Thymus (tissue), 11 donors: ENCODE data around the gene MEIS1. TPM values are rescaled to one million over a fixed set of nuclear protein-coding genes. Genes with fewer than 3 reads are reported as not detected.

Experiments used
- DNase-seq, 9 donors: peaks; one replicate each; pipeline ENCODE4 v3.0.0-alpha.2; 2013; ENCODE audit warnings: low spot score in 9 of 9, low read depth in 6 of 9, missing footprints in 1 of 9
- H3K27ac ChIP-seq, 2 donors: one replicate each; pipeline ENCODE4 v1.5.1; 2013; ENCODE audit warnings: control low read depth in 1 of 2, low read depth in 1 of 2, low read length in 1 of 2, mild to moderate bottlenecking in 1 of 2, moderate library complexity in 1 of 2
- H3K27me3 ChIP-seq, 2 donors: one replicate each; pipeline ENCODE4 v1.5.1; 2013; ENCODE audit warnings: low read length in 1 of 2; ENCODE audit not compliant: control insufficient read depth in 2 of 2, insufficient read depth in 1 of 2
- H3K36me3 ChIP-seq, 2 donors: one replicate each; pipeline ENCODE4 v1.5.1; 2013; ENCODE audit warnings: low read length in 1 of 2, mild to moderate bottlenecking in 1 of 2, moderate library complexity in 1 of 2; ENCODE audit not compliant: control insufficient read depth in 2 of 2, insufficient read depth in 2 of 2
- H3K4me1 ChIP-seq, 2 donors: one replicate each; pipeline ENCODE4 v1.5.1; 2013; ENCODE audit warnings: low read length in 2 of 2; ENCODE audit not compliant: control insufficient read depth in 2 of 2, insufficient read depth in 2 of 2
- H3K4me3 ChIP-seq, 2 donors: one replicate each; pipeline ENCODE4 v1.5.1; 2013; ENCODE audit warnings: low read length in 2 of 2, control low read depth in 1 of 2, mild to moderate bottlenecking in 1 of 2
- H3K9me3 ChIP-seq, 2 donors: one replicate each; pipeline ENCODE4 v1.5.1; 2013; ENCODE audit warnings: low read length in 1 of 2, mild to moderate bottlenecking in 1 of 2; ENCODE audit not compliant: control insufficient read depth in 2 of 2, insufficient read depth in 1 of 2
- WGBS: extraction: QIAGEN DNeasy Blood & Tissue Kit; methylation state at CpG from one replicate; pipeline ENCODE4 v1.1.7; 2013; 5-methylcytosine and 5-hydroxymethylcytosine counted together
- polyA plus RNA-seq: library from polyadenylated mRNA; stranded (reverse); fragments of 200-250 nt; gene quantifications from one replicate; pipeline ENCODE4 v1.2.3, GENCODE V29; 2013
- total RNA-seq: library from RNA; stranded (reverse); fragments of 120-200 nt; gene quantifications from one replicate; pipeline ENCODE4 v1.2.4, GENCODE V29; 2013
- donor health status: healthy.

MEIS1 gene
- total and polyA plus RNA-seq, 2 donors: 9.8 to 15.5 TPM

DNA sequence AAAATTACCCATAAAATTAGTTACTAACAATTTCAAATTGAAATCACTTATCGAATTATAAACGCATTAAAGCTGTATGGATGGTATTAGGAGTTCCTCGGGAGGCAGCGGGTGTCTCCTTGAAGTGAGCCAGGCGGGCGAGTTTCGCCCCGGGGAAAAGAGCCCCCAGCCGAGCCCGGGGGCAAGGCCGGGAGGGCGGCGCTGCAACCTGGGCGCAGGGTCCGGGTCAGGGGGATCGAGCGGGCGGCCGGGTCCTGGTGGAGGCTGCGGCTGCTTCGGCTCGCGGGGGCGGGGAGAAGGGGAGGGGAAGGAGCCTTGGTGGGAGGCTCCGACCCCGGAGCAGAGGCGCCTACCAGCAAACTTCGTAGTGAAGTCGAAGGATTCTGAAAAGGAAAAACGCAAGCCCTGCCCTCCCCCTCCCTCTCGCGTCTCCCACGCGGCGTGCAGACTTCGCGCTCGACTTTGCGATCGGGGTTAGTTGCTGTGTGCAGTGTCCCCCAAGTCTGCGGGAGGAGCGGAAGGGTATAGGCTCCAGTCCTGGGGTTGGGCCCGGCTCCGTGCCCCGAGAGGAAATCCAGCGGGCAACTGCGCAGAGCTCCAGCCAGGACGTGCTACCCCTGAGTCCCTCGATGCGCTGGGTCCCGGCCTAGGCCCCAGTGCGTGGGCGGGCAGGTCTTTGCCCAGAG lies 140.8 kb downstream of the MEIS1 start:
- peak in 1 of 9 donors; percentile 21 for DNase-seq
- peaks cover 48 to 70% of the 10 kb centered on the region in 2 donors for H3K27me3 ChIP-seq
- peak overlapping the region; percentile 4 to 18 for H3K4me3 ChIP-seq
- peaks cover 0 to 1% of the 10 kb centered on the region in 2 donors for H3K9me3 ChIP-seq
- peak overlapping the region in 1 of 2 donors; percentile 47 for H3K27ac ChIP-seq
- WGBS: under 1% methylated on average over 53 of the region's 53 CpGs
- peaks cover 0 to 16% of the 10 kb centered on the region in 2 donors for H3K4me1 ChIP-seq
- H3K36me3 ChIP-seq: no peaks in the 10 kb centered on the region

DNA sequence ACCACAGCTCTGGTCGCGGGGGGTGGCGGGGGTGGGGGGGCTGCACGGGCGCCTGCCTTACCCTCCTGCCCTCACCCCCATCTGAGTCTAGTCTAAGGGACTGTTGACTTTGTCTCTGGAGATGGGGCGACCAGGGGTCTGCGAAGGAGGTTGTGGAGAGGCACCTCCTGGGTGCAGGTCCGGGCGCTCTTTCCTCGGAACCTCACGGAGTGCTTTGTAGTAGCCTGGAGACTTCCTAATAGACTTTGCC lies 141.3 kb downstream of the MEIS1 start:
- Histone ChIP-seq H3K9me3 (peaks cover 0 to 1% of the 10 kb centered on the region in 2 donors), H3K27ac (peak overlapping the region in 1 of 2 donors; percentile 32), H3K27me3 (peaks cover 51 to 74% of the 10 kb centered on the region in 2 donors), H3K4me1 (peaks cover 0 to 16% of the 10 kb centered on the region in 2 donors), H3K36me3 (no peaks in the 10 kb centered on the region), H3K4me3 (peak overlapping the region; percentile 4 to 20)
- WGBS: 3% methylated on average over 11 of the region's 11 CpGs
- no peak for DNase-seq

DNA sequence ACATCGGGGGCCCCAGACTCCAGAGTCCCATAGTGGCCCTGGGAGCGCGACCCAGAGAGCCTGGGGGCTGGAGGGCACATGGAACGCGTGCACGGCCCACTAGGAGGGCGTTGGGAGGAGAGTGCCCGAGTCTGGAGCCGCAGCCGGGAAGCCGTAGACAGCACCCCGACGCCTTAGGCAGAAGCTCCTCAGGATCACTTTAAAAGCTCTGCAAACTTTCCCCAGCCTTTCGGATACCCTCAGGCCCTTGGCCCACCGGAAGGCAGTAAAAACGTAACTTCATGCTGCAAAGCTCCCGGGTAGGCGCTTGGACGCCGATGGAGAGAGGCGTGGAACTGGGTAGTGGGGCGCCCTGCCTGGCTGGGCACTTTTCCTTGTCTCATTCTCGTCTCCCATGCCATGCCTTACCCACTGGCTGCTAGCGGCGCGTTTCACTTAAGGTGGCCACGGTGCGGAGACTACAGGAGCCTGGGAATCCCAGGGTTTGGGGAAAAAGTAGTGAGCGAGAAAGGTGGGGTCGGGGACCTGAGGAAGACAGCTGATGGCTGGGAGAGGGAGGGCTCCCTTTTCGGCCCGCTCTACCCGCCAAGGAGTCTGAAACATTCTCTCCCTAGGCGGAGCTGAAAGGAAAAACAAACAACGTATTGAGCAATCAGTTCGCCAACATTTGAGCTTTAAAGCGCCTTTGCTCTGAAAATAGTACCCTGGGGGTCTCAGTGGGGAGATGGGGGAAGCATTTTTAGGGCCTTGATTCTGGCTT lies 141.8 kb downstream of the MEIS1 start:
- WGBS: 1% methylated on average over 37 of the region's 37 CpGs
- H3K4me3 ChIP-seq: peak overlapping the region in 1 of 2 donors; percentile 20
- H3K4me1 ChIP-seq: peaks cover 0 to 16% of the 10 kb centered on the region in 2 donors
- peak overlapping the region; percentile 36 to 59 for H3K27ac ChIP-seq
- H3K27me3 ChIP-seq: peaks cover 56 to 79% of the 10 kb centered on the region in 2 donors
- no peak for DNase-seq
- H3K9me3 ChIP-seq: peaks cover 0 to 1% of the 10 kb centered on the region in 2 donors
- H3K36me3 ChIP-seq: no peaks in the 10 kb centered on the region

DNA sequence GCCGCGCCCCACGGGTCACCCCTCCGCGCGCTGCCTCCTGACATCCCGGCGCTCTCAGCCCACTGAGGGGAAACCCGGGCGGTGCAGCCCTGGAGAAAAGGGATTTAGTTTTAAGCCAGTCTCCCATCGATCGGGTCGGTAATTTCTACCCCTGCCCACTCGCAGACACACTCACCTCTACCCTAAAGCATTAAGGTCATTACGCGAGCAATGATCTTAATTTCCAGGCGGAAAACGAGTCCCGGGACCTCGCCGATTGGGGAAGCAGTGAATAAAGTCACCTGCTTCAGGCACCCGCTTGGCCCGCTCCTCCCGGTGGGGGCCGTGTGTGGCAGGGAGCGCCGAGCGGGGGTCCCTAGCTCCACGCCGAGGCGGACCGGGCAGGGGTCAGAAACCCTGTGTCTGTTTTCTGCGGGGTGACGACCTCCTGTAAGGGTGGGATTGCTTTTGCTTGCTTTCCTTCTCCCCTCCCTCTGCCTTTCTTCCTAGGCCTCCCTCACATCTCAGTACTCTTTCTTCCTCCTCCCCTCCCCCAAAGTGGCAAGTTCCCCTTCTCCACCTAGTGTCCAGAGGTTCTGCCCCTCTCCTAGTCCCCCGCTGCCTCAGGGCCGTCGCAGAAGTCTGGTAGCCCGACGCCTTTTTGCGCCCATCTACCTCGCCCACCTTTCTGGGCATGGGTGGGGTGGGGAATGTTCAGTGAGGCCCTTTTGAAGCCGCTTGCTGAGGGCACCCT lies 142.6 kb downstream of the MEIS1 start:
- H3K4me3 ChIP-seq: peak overlapping the region in 1 of 2 donors; percentile 20
- no peak for DNase-seq
- H3K27ac ChIP-seq: peak overlapping the region; percentile 36 to 59
- H3K27me3 ChIP-seq: peaks cover 63 to 87% of the 10 kb centered on the region in 2 donors
- 2% methylated on average over 42 of the region's 42 CpGs for WGBS
- H3K36me3 ChIP-seq: no peaks in the 10 kb centered on the region
- H3K9me3 ChIP-seq: peaks cover 0 to 1% of the 10 kb centered on the region in 2 donors
- H3K4me1 ChIP-seq: peaks cover 0 to 16% of the 10 kb centered on the region in 2 donors

DNA sequence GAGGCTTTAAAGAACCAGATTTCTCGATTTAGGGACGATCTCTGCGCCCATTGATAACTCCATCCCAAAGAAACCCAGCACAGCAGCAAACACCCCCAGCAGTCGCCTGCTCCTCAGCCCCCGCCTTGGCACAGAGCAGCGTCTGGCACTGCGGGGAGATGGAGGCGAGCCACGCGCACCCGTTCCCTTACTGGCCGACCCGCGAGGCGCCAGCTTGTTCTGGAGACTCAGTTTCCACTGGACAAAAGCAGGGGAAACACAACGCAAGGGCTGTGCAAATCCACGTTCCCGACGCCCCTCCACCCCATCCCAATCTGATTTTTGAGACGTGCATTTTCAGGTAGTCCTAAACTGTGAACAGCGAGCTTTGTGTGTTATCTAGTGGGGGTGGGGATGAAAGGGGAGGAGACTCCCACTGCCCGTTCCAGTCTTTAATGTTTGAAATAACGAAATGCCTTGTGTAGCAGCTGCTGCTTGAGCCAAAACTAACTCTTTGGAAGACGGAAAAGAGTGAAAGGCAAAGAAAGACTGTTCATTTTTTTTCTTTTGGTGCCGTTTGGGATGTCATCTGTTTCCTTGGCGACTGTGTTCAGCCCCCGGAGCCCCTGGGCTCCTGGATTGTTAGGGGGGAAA lies 143.2 kb downstream of the MEIS1 start:
- Histone ChIP-seq H3K9me3 (peaks cover 0 to 1% of the 10 kb centered on the region in 2 donors), H3K4me1 (peaks cover 0 to 16% of the 10 kb centered on the region in 2 donors), H3K4me3 (no peak overlapping the region), H3K27me3 (peaks cover 70 to 94% of the 10 kb centered on the region in 2 donors), H3K27ac (peak overlapping the region in 1 of 2 donors; percentile 26), H3K36me3 (no peaks in the 10 kb centered on the region)
- no peak for DNase-seq
- WGBS: 3% methylated on average over 27 of the region's 27 CpGs

DNA sequence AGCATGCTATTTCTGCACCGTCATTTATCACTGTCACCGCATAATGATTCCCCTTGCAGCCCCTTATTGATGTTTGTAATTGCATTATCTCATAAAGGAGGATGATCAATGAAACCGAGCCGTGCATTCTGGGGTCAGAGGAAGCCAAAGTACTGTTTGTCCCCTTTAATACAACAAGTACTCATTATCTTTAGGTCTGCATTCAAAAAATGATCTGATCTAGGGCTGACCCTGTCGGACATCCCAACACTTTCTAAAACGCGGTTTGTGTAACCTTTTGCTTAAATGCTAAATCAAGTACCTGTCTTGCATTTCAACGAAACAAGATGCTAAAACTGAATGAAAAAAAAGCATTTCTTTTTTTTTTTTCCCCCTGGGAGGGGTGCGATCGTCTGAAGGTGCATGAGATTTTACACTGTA lies 143.8 kb downstream of the MEIS1 start:
- Histone ChIP-seq H3K4me3 (no peak overlapping the region), H3K36me3 (no peaks in the 10 kb centered on the region), H3K27me3 (peaks cover 71 to 95% of the 10 kb centered on the region in 2 donors), H3K27ac (no peak overlapping the region), H3K9me3 (peaks cover 0 to 1% of the 10 kb centered on the region in 2 donors), H3K4me1 (peaks cover 0 to 16% of the 10 kb centered on the region in 2 donors)
- no peak for DNase-seq
- WGBS: 10% methylated on average over 10 of the region's 10 CpGs

DNA sequence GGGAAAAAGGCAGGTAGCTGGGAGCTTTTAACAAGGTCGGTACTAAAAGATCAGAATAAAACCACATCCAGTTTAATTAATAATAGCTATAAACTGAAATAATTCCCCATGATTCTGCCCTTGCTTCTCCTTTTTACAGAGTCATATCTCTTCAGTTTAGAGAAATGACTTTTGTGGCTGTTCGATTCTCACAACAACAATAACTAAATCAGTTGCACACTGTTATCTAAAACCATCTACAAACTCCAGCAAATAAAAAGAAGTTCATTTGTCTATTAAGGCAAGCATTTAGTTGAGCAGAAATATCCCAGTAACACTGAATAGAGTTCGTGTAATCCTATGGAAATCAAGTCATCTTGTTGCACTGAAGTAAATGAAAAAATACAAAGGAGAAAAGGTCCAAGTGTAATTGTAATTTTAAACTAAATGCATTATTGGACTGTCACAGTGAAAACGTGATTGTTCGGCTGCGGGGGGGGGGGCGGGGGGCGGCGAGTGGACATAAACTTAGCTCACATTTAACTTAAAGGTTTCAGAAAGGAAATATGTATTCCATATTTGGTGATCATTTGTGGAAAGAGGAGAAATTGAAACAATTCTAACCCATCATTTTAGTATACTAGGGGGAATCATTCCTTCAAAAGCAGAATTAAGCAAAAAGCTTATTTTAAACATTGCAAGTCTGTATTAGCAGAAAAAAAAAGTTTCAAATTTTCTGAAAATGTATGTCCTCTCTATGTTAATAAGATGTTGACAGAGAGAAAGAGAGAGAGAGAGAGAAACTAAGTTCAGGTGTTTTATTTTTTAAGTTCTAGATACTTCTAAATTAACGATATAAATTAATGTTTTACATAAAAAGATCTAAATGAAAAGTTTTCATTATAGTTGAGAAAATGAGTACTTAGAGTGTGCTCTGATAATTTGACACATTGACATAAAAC lies 144.5 kb downstream of the MEIS1 start:
- H3K27me3 ChIP-seq: peaks cover 71 to 96% of the 10 kb centered on the region in 2 donors

More for the DNA sequence above, 144.5 kb downstream of the MEIS1 start:
- Histone ChIP-seq H3K9me3 (peaks cover 0 to 1% of the 10 kb centered on the region in 2 donors), H3K4me1 (peaks cover 0 to 16% of the 10 kb centered on the region in 2 donors), H3K27ac (peak overlapping the region in 1 of 2 donors; percentile 37), H3K4me3 (no peak overlapping the region), H3K36me3 (no peaks in the 10 kb centered on the region)
- 37% methylated on average over 10 of the region's 10 CpGs for WGBS
- no peak for DNase-seq
